MCF 10A (cell line): ENCODE measurements around the gene SRRM2. TPM values are rescaled to one million over a fixed set of nuclear protein-coding genes. Genes with fewer than 3 reads are reported as not detected.

Experiments used
- BruUV-seq: library from RNA; stranded (reverse); fragments of 400-500 nt; replicated peaks from 2 replicates; lab custom pipeline; 2021; lab: Mats Ljungman, UMichigan
- CTCF ChIA-PET: fragments of 300-600 bp; sonication (Branson Sonifier 250); formaldehyde crosslinking; extraction: SDS; loops from one replicate; lab custom pipeline; 2021; ENCODE audit warnings: antibody characterized with exemption, inconsistent platforms; lab: Yijun Ruan, JAX
- POLR2A ChIA-PET: fragments of 300-600, 350-650 bp; sonication (Branson Sonifier 250); formaldehyde crosslinking; extraction: SDS; loops from one replicate; lab custom pipeline; 2020; ENCODE audit warnings: antibody characterized with exemption, inconsistent platforms; lab: Yijun Ruan, JAX
- DNase-seq: peaks from one replicate; pipeline ENCODE4 v3.0.0-alpha.2; 2018; ENCODE audit not compliant: unreplicated experiment
- H3K27ac Mint-ChIP-seq: one replicate; pipeline ENCODE4 v1.8.0; 2022; ENCODE audit warnings: mild to moderate bottlenecking, low read depth, mixed read lengths; ENCODE audit not compliant: unreplicated experiment
- H3K27me3 Mint-ChIP-seq: one replicate; pipeline ENCODE4 v1.8.0; 2022; ENCODE audit warnings: mixed read lengths; ENCODE audit not compliant: insufficient read depth, unreplicated experiment
- H3K36me3 Mint-ChIP-seq: one replicate; pipeline ENCODE4 v1.8.0; 2022; ENCODE audit warnings: mild to moderate bottlenecking, moderate library complexity, mixed read lengths; ENCODE audit not compliant: insufficient read depth, unreplicated experiment
- H3K4me1 Mint-ChIP-seq: one replicate; pipeline ENCODE4 v1.8.0; 2022; ENCODE audit warnings: mixed read lengths; ENCODE audit not compliant: insufficient read depth, unreplicated experiment
- H3K4me3 Mint-ChIP-seq: one replicate; pipeline ENCODE4 v1.8.0; 2022; ENCODE audit warnings: mild to moderate bottlenecking, moderate library complexity, mixed read lengths; ENCODE audit not compliant: unreplicated experiment
- H3K9me3 Mint-ChIP-seq: one replicate; pipeline ENCODE4 v1.8.0; 2022; ENCODE audit warnings: mixed read lengths; ENCODE audit not compliant: unreplicated experiment
- CTCF ChIP-seq: fragments of 200-600 bp; IDR thresholded peaks from one replicate; pipeline ENCODE4 v1.8.0; 2022; ENCODE audit warnings: antibody characterized with exemption, mild to moderate bottlenecking; ENCODE audit not compliant: unreplicated experiment
- intact Hi-C: fragments of 100-400 bp; cut with micrococcal nuclease; formaldehyde crosslinking; loops from 2 replicates; pipeline ENCODE4 v1.14.1; 2022
- total RNA-seq: library from RNA; stranded (reverse); gene quantifications from 2 replicates; pipeline ENCODE4 v1.2.3, GENCODE V29; 2022

Gene SRRM2
- total RNA-seq, 1 experiment from 2014 or later, result 779 TPM

- no peak for TF ChIP-seq CTCF
- intact Hi-C loops, result no loop called here
Observed at GRCh38 chr16:2819939-2820835, 67.7 kb downstream of the SRRM2 start.

More at GRCh38 chr16:2819939-2820835, 67.7 kb downstream of the SRRM2 start:
- no peaks in the 10 kb centered on the region for H3K4me1 Mint-ChIP-seq
- no peaks in the 10 kb centered on the region for H3K36me3 Mint-ChIP-seq
- DNase-seq, result no peak
- no peak overlapping the region for H3K4me3 Mint-ChIP-seq
- H3K27ac Mint-ChIP-seq, result no peak overlapping the region
- ChIA-PET POLR2A (no interaction called here), CTCF (no interaction called here)
- no TSS peak for BruUV-seq
- H3K27me3 Mint-ChIP-seq, result no peaks in the 10 kb centered on the region
- no peaks in the 10 kb centered on the region for H3K9me3 Mint-ChIP-seq

Other genes starting within 250 kb of the SRRM2 start
- gene ATP6V0C, start 238.7 kb upstream of the SRRM2 start, total RNA-seq, result 173 and 198 TPM in 2 replicates
- gene AMDHD2, start 232.3 kb upstream of the SRRM2 start, total RNA-seq, result 15.8 and 26.5 TPM in 2 replicates
- not detected in 2 replicates for gene CEMP1, start 221.2 kb upstream of the SRRM2 start, total RNA-seq
- gene PDPK1, start 214.6 kb upstream of the SRRM2 start, total RNA-seq, result 32.3 and 38.0 TPM in 2 replicates
- 49.4 and 51.6 TPM in 2 replicates for gene KCTD5, start 70.1 kb upstream of the SRRM2 start, total RNA-seq
- 5.8 and 6.3 TPM in 2 replicates for gene PRSS27, start 32.4 kb upstream of the SRRM2 start, total RNA-seq
- 438 and 504 TPM in 2 replicates for gene ELOB, start 24.6 kb downstream of the SRRM2 start, total RNA-seq
- gene PRSS33, start 34.9 kb downstream of the SRRM2 start, total RNA-seq, result not detected in 2 replicates
- gene PRSS41, start 45.8 kb downstream of the SRRM2 start, total RNA-seq, result not detected in 2 replicates
- 16.4 TPM in 2 replicates for gene PRSS21, start 64.6 kb downstream of the SRRM2 start, total RNA-seq
- gene ZG16B, start 77.7 kb downstream of the SRRM2 start, total RNA-seq, result 4.0 and 6.9 TPM in 2 replicates
- gene PRSS22, start 105.5 kb downstream of the SRRM2 start, total RNA-seq, result not detected in 2 replicates
- 24.4 and 27.7 TPM in 2 replicates for gene FLYWCH2, start 130.6 kb downstream of the SRRM2 start, total RNA-seq
- gene FLYWCH1, start 159.3 kb downstream of the SRRM2 start, total RNA-seq, result 76.3 and 86.2 TPM in 2 replicates
- gene KREMEN2, start 211.6 kb downstream of the SRRM2 start, total RNA-seq, result 0.42 TPM in 1 of 2 replicates, not detected in the other
- gene PAQR4, start 216.7 kb downstream of the SRRM2 start, total RNA-seq, result 4.8 and 7.9 TPM in 2 replicates
- 16.9 and 34.7 TPM in 2 replicates for gene PKMYT1, start 227.8 kb downstream of the SRRM2 start, total RNA-seq